ENCODE data around the gene TMPRSS4. TPM values are rescaled to one million over a fixed set of nuclear protein-coding genes. Genes with fewer than 3 reads are reported as not detected.

TMPRSS4 gene
- total RNA-seq, 3 donors from 2014 or later (not counting 1 experiment from before 2014, with no cell fraction given) = not detected

GRCh38 chr11:118149493-118149892 is 72.6 kb downstream of the TMPRSS4 start:
- TF ChIP-seq CTCF (IDR thresholded peaks at IDR 0.05) = no peak
- no peaks in the 10 kb centered on the region for H3K9me3 ChIP-seq (ENCODE audit: control insufficient read depth, insufficient read depth, low read length)
- ATAC-seq = no peak
- Mint-ChIP-seq H3K27ac (no peak overlapping the region), H3K36me3 (no peaks in the 10 kb centered on the region), H3K4me3 (no peak overlapping the region), H3K4me1 (peaks cover 4 to 5% of the 10 kb centered on the region in 2 donors), H3K9me3 (no peaks in the 10 kb centered on the region), H3K27me3 (ENCODE audit: low read depth in 2 of 2) (peaks cover 40 to 59% of the 10 kb centered on the region in 2 donors)
- H3K27ac ChIP-seq (ENCODE audit: low read length) = no peak overlapping the region
- peaks cover 19% of the 10 kb centered on the region for H3K4me1 ChIP-seq (ENCODE audit: control insufficient read depth, insufficient read depth, low read length)
- peaks cover 18% of the 10 kb centered on the region for H3K27me3 ChIP-seq (ENCODE audit: control insufficient read depth, insufficient read depth, low read length)
- intact Hi-C loops (cut with micrococcal nuclease) = no loop called here
- WGBS (ENCODE audit: insufficient coverage) = 83% methylated on average over 1 of the region's 1 CpG
- H3K4me3 ChIP-seq (ENCODE audit: low read length) = no peak overlapping the region
- no peak for DNase-seq
- H3K36me3 ChIP-seq (ENCODE audit: control insufficient read depth, insufficient read depth, low read length) = no peaks in the 10 kb centered on the region

GRCh38 chr11:118151431-118151830 is 74.6 kb downstream of the TMPRSS4 start:
- no peak overlapping the region for H3K4me3 ChIP-seq (ENCODE audit: low read length)
- H3K36me3 Mint-ChIP-seq = no peaks in the 10 kb centered on the region
- no peak for TF ChIP-seq CTCF (IDR thresholded peaks at IDR 0.05)
- ATAC-seq (no peak), DNase-seq (no peak)
- no peak overlapping the region for H3K4me3 Mint-ChIP-seq
- H3K27me3 ChIP-seq (ENCODE audit: control insufficient read depth, insufficient read depth, low read length) = peaks cover 25% of the 10 kb centered on the region
- no peak overlapping the region for H3K27ac ChIP-seq (ENCODE audit: low read length)
- WGBS (ENCODE audit: insufficient coverage) = 64% methylated on average over 4 of the region's 5 CpGs
- intact Hi-C loops (cut with micrococcal nuclease) = no loop called here
- no peaks in the 10 kb centered on the region for H3K9me3 ChIP-seq (ENCODE audit: control insufficient read depth, insufficient read depth, low read length)
- H3K27ac Mint-ChIP-seq = no peak overlapping the region
- no peaks in the 10 kb centered on the region for H3K36me3 ChIP-seq (ENCODE audit: control insufficient read depth, insufficient read depth, low read length)
- peaks cover 2 to 5% of the 10 kb centered on the region in 2 donors for H3K4me1 Mint-ChIP-seq
- no peaks in the 10 kb centered on the region for H3K9me3 Mint-ChIP-seq
- H3K27me3 Mint-ChIP-seq (ENCODE audit: low read depth in 2 of 2) = peaks cover 47 to 62% of the 10 kb centered on the region in 2 donors
- peaks cover 11% of the 10 kb centered on the region for H3K4me1 ChIP-seq (ENCODE audit: control insufficient read depth, insufficient read depth, low read length)

- DNase-seq = no peak
- Histone ChIP-seq H3K36me3 (ENCODE audit: control insufficient read depth, insufficient read depth, low read length) (no peaks in the 10 kb centered on the region), H3K4me1 (ENCODE audit: control insufficient read depth, insufficient read depth, low read length) (peaks cover 17% of the 10 kb centered on the region), H3K9me3 (ENCODE audit: control insufficient read depth, insufficient read depth, low read length) (no peaks in the 10 kb centered on the region), H3K4me3 (ENCODE audit: low read length) (no peak overlapping the region), H3K27ac (ENCODE audit: low read length) (no peak overlapping the region), H3K27me3 (ENCODE audit: control insufficient read depth, insufficient read depth, low read length) (peaks cover 26% of the 10 kb centered on the region)
- intact Hi-C loops (cut with micrococcal nuclease) = no loop called here
- Mint-ChIP-seq H3K27me3 (ENCODE audit: low read depth in 2 of 2) (peaks cover 51 to 62% of the 10 kb centered on the region in 2 donors), H3K4me3 (no peak overlapping the region), H3K27ac (no peak overlapping the region), H3K36me3 (no peaks in the 10 kb centered on the region), H3K4me1 (peaks cover 5 to 12% of the 10 kb centered on the region in 2 donors), H3K9me3 (no peaks in the 10 kb centered on the region)
- no peak for TF ChIP-seq CTCF (IDR thresholded peaks at IDR 0.05)
- WGBS (ENCODE audit: insufficient coverage) = 51% methylated on average over 16 of the region's 16 CpGs
- ATAC-seq = no peak
These were observed 75.2 kb downstream of the TMPRSS4 start for GRCh38 chr11:118152020-118152551.

Measured in natural killer cell (primary cell).